Skeletal muscle tissue (tissue), 4 donors: Measurements from ENCODE around the gene HRNR. TPM values are rescaled to one million over a fixed set of nuclear protein-coding genes. Genes with fewer than 3 reads are reported as not detected.

Source experiments
- H3K27ac ChIP-seq: one replicate; pipeline ENCODE4 v1.7.0; 2013; ENCODE audit warnings: mild to moderate bottlenecking, low read depth, low read length, inconsistent platforms
- H3K27me3 ChIP-seq, 3 donors: one replicate each; pipeline ENCODE4 v1.7.0; 2013; ENCODE audit warnings: low read length in 3 of 3; ENCODE audit not compliant: control insufficient read depth in 3 of 3, insufficient read depth in 3 of 3
- H3K36me3 ChIP-seq, 3 donors: one replicate each; pipeline ENCODE4 v1.7.0; 2013; ENCODE audit warnings: low read length in 3 of 3; ENCODE audit not compliant: control insufficient read depth in 3 of 3, insufficient read depth in 3 of 3
- H3K4me1 ChIP-seq, 3 donors: one replicate each; pipeline ENCODE4 v1.7.0; 2013; ENCODE audit warnings: low read length in 3 of 3, mild to moderate bottlenecking in 3 of 3; ENCODE audit not compliant: control insufficient read depth in 3 of 3, insufficient read depth in 3 of 3
- H3K4me3 ChIP-seq, 3 donors: one replicate each; pipeline ENCODE4 v1.7.0; 2013; ENCODE audit warnings: low read length in 3 of 3
- H3K9ac ChIP-seq, 3 donors: one replicate each; pipeline ENCODE4 v1.7.0; 2013; ENCODE audit warnings: low read length in 3 of 3, mild to moderate bottlenecking in 3 of 3, moderate library complexity in 2 of 3, low read depth in 1 of 3
- H3K9me3 ChIP-seq, 3 donors: one replicate each; pipeline ENCODE4 v1.7.0; 2013; ENCODE audit warnings: low read length in 3 of 3; ENCODE audit not compliant: control insufficient read depth in 3 of 3
- total RNA-seq: library from RNA; depleted of rRNA; stranded (reverse); fragments of >200 nt; gene quantifications from one replicate; pipeline ENCODE4 v1.2.3, GENCODE V29; 2014
- donor health status: Osteomylitis.

The HRNR gene
- total RNA-seq, 1 donor from 2014 or later, result not detected

- Histone ChIP-seq H3K4me3 (no peak overlapping the region), H3K9me3 (no peaks in the 10 kb centered on the region), H3K27ac (no peak overlapping the region), H3K9ac (no peak overlapping the region), H3K36me3 (no peaks in the 10 kb centered on the region), H3K27me3 (no peaks in the 10 kb centered on the region), H3K4me1 (no peaks in the 10 kb centered on the region)
Measured at GRCh38 chr1:152169366-152170025, 54.5 kb downstream of the HRNR start.

- Histone ChIP-seq H3K27ac (no peak overlapping the region), H3K9me3 (no peaks in the 10 kb centered on the region), H3K9ac (no peak overlapping the region), H3K36me3 (no peaks in the 10 kb centered on the region), H3K4me1 (no peaks in the 10 kb centered on the region), H3K27me3 (no peaks in the 10 kb centered on the region), H3K4me3 (no peak overlapping the region)
Measured at GRCh38 chr1:152168535-152168868, 55.5 kb downstream of the HRNR start.

- Histone ChIP-seq H3K27me3 (no peaks in the 10 kb centered on the region), H3K36me3 (no peaks in the 10 kb centered on the region), H3K27ac (no peak overlapping the region), H3K9me3 (no peaks in the 10 kb centered on the region), H3K9ac (no peak overlapping the region), H3K4me1 (no peaks in the 10 kb centered on the region), H3K4me3 (no peak overlapping the region)
Measured at GRCh38 chr1:152167835-152168534, 56.0 kb downstream of the HRNR start.

DNA sequence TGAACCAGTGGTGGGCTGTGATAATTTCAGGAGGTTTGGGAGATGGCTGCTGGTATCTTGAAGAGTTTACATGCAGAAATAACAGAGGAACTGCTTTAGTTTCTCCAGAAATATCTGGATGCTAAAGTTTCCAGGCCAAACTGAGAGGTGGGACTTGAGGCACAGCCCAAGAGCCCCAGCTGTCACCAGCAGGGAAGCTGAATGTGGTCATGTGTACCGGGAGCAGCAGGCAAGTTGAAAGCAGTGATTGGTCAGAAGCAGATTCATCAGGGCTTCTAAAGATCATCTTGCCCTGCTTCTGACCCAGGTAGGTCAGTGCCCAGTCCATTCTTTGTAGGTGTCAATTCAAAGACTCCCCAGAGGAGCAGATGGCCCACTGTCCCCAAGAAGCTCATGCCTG lies 57.0 kb downstream of the HRNR start:
- H3K27ac ChIP-seq, result no peak overlapping the region
- H3K4me1 ChIP-seq, result no peaks in the 10 kb centered on the region
- H3K4me3 ChIP-seq, result no peak overlapping the region
- no peaks in the 10 kb centered on the region for H3K36me3 ChIP-seq
- H3K9me3 ChIP-seq, result no peaks in the 10 kb centered on the region
- no peak overlapping the region for H3K9ac ChIP-seq
- no peaks in the 10 kb centered on the region for H3K27me3 ChIP-seq

DNA sequence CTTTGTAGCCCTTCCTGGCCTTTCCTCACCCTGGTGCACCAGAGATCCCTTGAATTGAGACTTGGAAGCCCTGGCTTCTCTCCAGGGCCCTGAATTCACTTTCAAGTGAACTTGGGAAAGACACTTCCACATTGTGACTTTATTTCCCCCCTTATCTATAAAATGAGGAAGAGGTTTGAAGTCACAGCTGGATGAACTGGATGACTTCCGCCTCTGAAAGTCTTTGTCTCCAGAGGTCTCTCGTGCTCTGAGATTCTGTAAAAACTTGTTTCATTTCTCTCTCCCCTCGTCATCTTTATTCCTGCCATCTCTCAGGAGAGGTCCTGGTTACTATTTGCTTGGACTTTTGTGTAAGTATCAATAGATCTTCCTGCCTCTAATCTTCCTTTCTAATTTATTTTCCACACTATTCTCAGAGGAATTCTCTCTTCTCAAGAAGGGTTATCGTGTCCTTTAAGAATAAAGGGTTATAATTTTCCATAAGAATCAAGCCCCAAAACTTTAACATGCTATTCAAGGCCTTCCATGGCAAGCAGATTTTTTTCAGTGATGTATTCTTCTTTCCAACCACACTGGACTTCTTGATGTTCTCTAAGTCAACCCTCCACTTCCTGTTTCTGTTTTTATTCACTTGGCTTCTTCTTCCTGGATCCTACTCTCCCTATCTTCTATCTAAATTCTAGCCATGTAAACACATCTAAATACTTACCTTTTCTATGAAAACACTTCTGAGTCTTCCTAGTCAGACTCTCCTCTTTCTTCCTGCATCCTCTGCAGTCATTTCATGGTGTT lies 58.5 kb downstream of the HRNR start:
- H3K9me3 ChIP-seq, result no peaks in the 10 kb centered on the region
- no peak overlapping the region for H3K9ac ChIP-seq
- no peaks in the 10 kb centered on the region for H3K27me3 ChIP-seq
- H3K36me3 ChIP-seq, result no peaks in the 10 kb centered on the region
- H3K27ac ChIP-seq, result no peak overlapping the region
- H3K4me3 ChIP-seq, result no peak overlapping the region
- no peaks in the 10 kb centered on the region for H3K4me1 ChIP-seq

DNA sequence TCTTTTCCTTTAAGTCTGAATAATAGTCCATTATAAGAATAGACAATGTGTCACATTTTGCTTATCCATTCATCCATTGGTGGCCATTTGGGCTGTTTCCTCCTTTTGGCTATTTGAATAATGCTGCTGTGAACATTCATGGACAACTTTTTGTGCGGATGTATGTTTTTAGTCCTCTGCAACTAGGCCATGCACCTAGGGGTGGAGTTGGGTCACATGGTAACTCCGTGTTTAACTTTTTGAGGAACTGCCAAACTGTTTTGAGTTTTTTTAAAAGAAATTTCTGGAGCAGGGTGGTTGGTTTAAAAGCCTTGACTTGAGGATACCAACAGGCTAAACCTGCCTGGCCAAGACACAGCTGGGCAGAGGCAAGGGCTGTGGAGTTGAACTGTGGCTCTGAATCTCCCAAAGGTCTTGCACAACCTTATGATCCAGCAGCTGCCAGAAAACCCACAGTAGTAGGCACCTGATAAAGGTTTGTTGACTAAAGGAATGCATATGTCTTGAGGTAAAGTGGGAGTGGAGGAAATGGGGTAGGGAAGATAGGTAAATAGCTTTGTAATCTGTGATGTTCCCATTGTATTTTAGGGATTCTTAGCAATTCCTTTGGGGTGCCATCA lies 59.4 kb downstream of the HRNR start:
- H3K4me3 ChIP-seq, result no peak overlapping the region
- no peaks in the 10 kb centered on the region for H3K27me3 ChIP-seq
- no peaks in the 10 kb centered on the region for H3K36me3 ChIP-seq
- no peak overlapping the region for H3K27ac ChIP-seq
- no peaks in the 10 kb centered on the region for H3K9me3 ChIP-seq
- H3K4me1 ChIP-seq, result no peaks in the 10 kb centered on the region
- no peak overlapping the region for H3K9ac ChIP-seq

- no peaks in the 10 kb centered on the region for H3K9me3 ChIP-seq
- no peak overlapping the region for H3K9ac ChIP-seq
- H3K4me3 ChIP-seq, result no peak overlapping the region
- H3K27me3 ChIP-seq, result no peaks in the 10 kb centered on the region
- H3K36me3 ChIP-seq, result no peaks in the 10 kb centered on the region
- no peak overlapping the region for H3K27ac ChIP-seq
- H3K4me1 ChIP-seq, result no peaks in the 10 kb centered on the region
Measured at GRCh38 chr1:152162792-152163463, 61.1 kb downstream of the HRNR start.

Other genes starting within 250 kb of the HRNR start
- gene S100A10, start 230.3 kb downstream of the HRNR start, total RNA-seq, result 43.8 TPM
- gene S100A11, start 187.2 kb downstream of the HRNR start, total RNA-seq, result 10.4 TPM
- gene TCHHL1, start 135.1 kb downstream of the HRNR start, total RNA-seq, result not detected
- gene TCHH, start 108.7 kb downstream of the HRNR start, total RNA-seq, result not detected
- gene RPTN, start 65.0 kb downstream of the HRNR start, total RNA-seq, result not detected
- under 0.01 TPM for gene FLG, start 101.0 kb upstream of the HRNR start, total RNA-seq
- not detected for gene FLG2, start 135.8 kb upstream of the HRNR start, total RNA-seq
- not detected for gene CRNN, start 190.1 kb upstream of the HRNR start, total RNA-seq